Keratinocyte (primary cell): Measurements from ENCODE around the gene NEDD8. TPM values are rescaled to one million over a fixed set of nuclear protein-coding genes. Genes with fewer than 3 reads are reported as not detected.

Source experiments
- DNase-seq: peaks from one replicate; pipeline ENCODE4 v3.0.0-alpha.2; 2011; ENCODE audit warnings: low read depth, missing footprints, low spot score
- FAIRE-seq: peaks from 2 replicates; lab custom pipeline; 2011; peaks lifted over from hg19 to GRCh38; lab: Jason Lieb, UNC
- H2AFZ ChIP-seq: 2 replicates; pipeline ENCODE4 v1.6.0; 2012; ENCODE audit warnings: low read length, control low read depth, inconsistent platforms; ENCODE audit not compliant: control insufficient read depth
- H3K27ac ChIP-seq: 2 replicates; pipeline ENCODE4 v1.5.1; 2011; ENCODE audit warnings: low read length; ENCODE audit not compliant: control insufficient read depth, insufficient read depth
- H3K27me3 ChIP-seq: 3 replicates; pipeline ENCODE4 v1.6.0; 2011; ENCODE audit warnings: low read length; ENCODE audit not compliant: control insufficient read depth, insufficient read depth; ENCODE audit errors: extremely low read depth
- H3K36me3 ChIP-seq, 2 experiments: 2 replicates in 1 of 2; 3 replicates in 1 of 2; pipeline ENCODE4 v1.5.1; 2011; ENCODE audit warnings: low read length in 2 of 2, mild to moderate bottlenecking in 1 of 2; ENCODE audit not compliant: control insufficient read depth in 2 of 2, insufficient read depth in 2 of 2; ENCODE audit errors: extremely low read depth in 1 of 2
- H3K4me1 ChIP-seq: 3 replicates; pipeline ENCODE4 v1.5.1; 2011; ENCODE audit warnings: low read length; ENCODE audit not compliant: control insufficient read depth, insufficient read depth; ENCODE audit errors: extremely low read depth
- H3K4me2 ChIP-seq: 3 replicates; pipeline ENCODE4 v1.6.0; 2011; ENCODE audit warnings: low read depth, low read length; ENCODE audit not compliant: control insufficient read depth, insufficient read depth; ENCODE audit errors: extremely low read depth
- H3K4me3 ChIP-seq, 3 experiments: fragments of 200-600 bp in 1 of 3; sonication (generic) in 1 of 3; 2 replicates in 2 of 3; 3 replicates in 1 of 3; pipeline ENCODE4 v1.5.1; 2011 to 2016; ENCODE audit warnings: low read length in 3 of 3, mild to moderate bottlenecking in 3 of 3, control low read depth in 2 of 3, inconsistent platforms in 1 of 3, low read depth in 1 of 3, mixed read lengths in 1 of 3, mixed run types in 1 of 3, moderate library complexity in 1 of 3; ENCODE audit not compliant: control insufficient read depth in 2 of 3, insufficient read depth in 2 of 3; ENCODE audit errors: extremely low read depth in 1 of 3
- H3K79me2 ChIP-seq: 2 replicates; pipeline ENCODE4 v1.6.0; 2012; ENCODE audit warnings: low read length; ENCODE audit not compliant: control insufficient read depth, insufficient read depth
- H3K9ac ChIP-seq: 3 replicates; pipeline ENCODE4 v1.6.0; 2011; ENCODE audit warnings: low read length; ENCODE audit not compliant: control insufficient read depth, insufficient read depth; ENCODE audit errors: extremely low read depth
- H3K9me1 ChIP-seq: 3 replicates; pipeline ENCODE4 v1.6.0; 2011; ENCODE audit warnings: low read length; ENCODE audit not compliant: control insufficient read depth, insufficient read depth; ENCODE audit errors: extremely low read depth
- H3K9me3 ChIP-seq: 2 replicates; pipeline ENCODE4 v1.5.1; 2012; ENCODE audit warnings: low read depth, low read length; ENCODE audit not compliant: control insufficient read depth
- H4K20me1 ChIP-seq: 3 replicates; pipeline ENCODE4 v1.6.0; 2011; ENCODE audit warnings: low read length; ENCODE audit not compliant: control insufficient read depth, insufficient read depth; ENCODE audit errors: extremely low read depth
- CTCF ChIP-seq, 3 experiments: IDR thresholded peaks in 1 of 3; conservative IDR thresholded peaks in 1 of 3; optimal IDR thresholded peaks in 1 of 3; 2 replicates in 2 of 3; 3 replicates in 1 of 3; pipeline versions ENCODE3 to v1.5.1; 2011; ENCODE audit warnings: low read length in 3 of 3, mild to moderate bottlenecking in 3 of 3, moderate library complexity in 2 of 3, control low read depth in 1 of 3, inconsistent platforms in 1 of 3; ENCODE audit not compliant: insufficient read depth in 2 of 3; ENCODE audit errors: extremely low read depth in 1 of 3
- EZH2 ChIP-seq: IDR thresholded peaks from one replicate; pipeline ENCODE4 v1.6.1; 2012; ENCODE audit warnings: inconsistent platforms, mild to moderate bottlenecking, low read length, moderate library complexity
- dilution Hi-C: fragments of 300-500 bp; cut with MboI; formaldehyde crosslinking; loops from one replicate; pipeline ENCODE4 v1.7.0; 2020; ENCODE audit warnings: low sequenced_read_pairs; ENCODE audit not compliant: extremely low pct_ligation_motif_present
- polyA plus RNA-seq, 5 experiments: library from polyadenylated mRNA; depleted of rRNA in 3 of 5; stranded (reverse) in 3 of 5; stranded (forward) in 1 of 5; unstranded in 1 of 5; fragments of >200 nt; gene quantifications; 1 replicate in 1 of 5; 2 replicates in 3 of 5; 3 replicates in 1 of 5; pipeline versions ENCODE4 v1.2.1 to v1.2.3, GENCODE V29; 2011 to 2012; ENCODE audit warnings: missing spikeins in 2 of 5, low read depth in 1 of 5, low replicate concordance in 1 of 5

NEDD8 gene
- polyA plus RNA-seq, 1 donor (not counting 4 experiments of a cell fraction or from before 2014, with no cell fraction given), result 509 TPM

DNA sequence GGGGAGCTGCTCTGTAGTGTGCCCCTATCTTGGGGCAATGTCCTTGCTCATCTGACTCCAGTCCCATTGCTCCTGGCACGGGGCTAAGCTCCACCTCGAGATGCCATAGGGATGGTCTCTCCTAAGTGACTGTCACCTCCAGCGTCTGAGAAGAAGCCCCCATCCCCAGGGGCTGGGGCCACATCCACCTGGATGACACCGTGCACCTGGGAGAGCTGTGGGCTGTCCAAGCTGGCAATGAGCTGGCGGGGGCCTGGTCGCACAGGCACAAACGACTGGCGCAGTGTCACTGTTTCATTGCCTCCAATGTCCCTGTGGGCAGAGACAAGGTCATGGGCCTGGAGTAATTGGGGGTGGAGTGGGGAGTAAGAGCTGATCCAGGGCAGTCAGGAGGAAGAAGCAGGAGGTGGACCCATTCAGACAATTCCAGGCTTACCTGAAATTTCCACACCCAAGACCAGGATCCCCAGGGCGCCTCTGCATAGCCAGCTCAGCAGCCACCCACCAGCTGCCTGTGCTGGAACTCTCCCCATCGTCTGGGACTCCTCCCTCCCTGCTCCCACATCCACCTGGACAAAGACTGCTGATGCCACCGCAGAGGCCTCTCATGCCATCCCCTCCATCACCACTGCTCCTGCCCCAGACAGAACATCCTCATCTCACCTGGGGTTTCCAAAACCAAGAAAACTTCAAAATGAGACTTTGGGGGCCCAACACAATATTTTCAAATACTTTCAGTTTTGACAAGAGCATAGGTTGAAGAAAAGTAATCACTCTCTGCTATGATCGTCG is 17.3 kb upstream of the NEDD8 start:
- dilution Hi-C loops, result no loop called here
- DNase-seq (no peak), FAIRE-seq (no peak)
- no peaks in the 10 kb centered on the region for H3K9me1 ChIP-seq
- no peaks in the 10 kb centered on the region for H4K20me1 ChIP-seq
- peaks cover 4 to 21% of the 10 kb centered on the region in 2 experiments for H3K36me3 ChIP-seq
- H3K4me3 ChIP-seq, result no peak overlapping the region
- no peak overlapping the region for H3K9ac ChIP-seq
- TF ChIP-seq EZH2, result no peak
- TF ChIP-seq CTCF (optimal IDR thresholded peaks at IDR 0.05 in 1 of 3, IDR thresholded peaks at IDR 0.05 in 1 of 3, conservative IDR thresholded peaks at IDR 0.05 in 1 of 3; ENCODE audit: extremely low read depth in 1 of 3, insufficient read depth in 2 of 3, low read length in 3 of 3), result no peak
- H3K4me1 ChIP-seq, result no peaks in the 10 kb centered on the region
- no peak overlapping the region for H2AFZ ChIP-seq
- H3K79me2 ChIP-seq, result no peaks in the 10 kb centered on the region
- H3K27me3 ChIP-seq, result no peaks in the 10 kb centered on the region
- H3K9me3 ChIP-seq, result no peaks in the 10 kb centered on the region
- no peak overlapping the region for H3K4me2 ChIP-seq
- H3K27ac ChIP-seq, result no peak overlapping the region

- FAIRE-seq (no peak), DNase-seq (no peak)
- dilution Hi-C loops, result no loop called here
- H2AFZ ChIP-seq, result no peak overlapping the region
- no peaks in the 10 kb centered on the region for H3K9me1 ChIP-seq
- no peaks in the 10 kb centered on the region for H3K9me3 ChIP-seq
- no peak for TF ChIP-seq CTCF (optimal IDR thresholded peaks at IDR 0.05 in 1 of 3, IDR thresholded peaks at IDR 0.05 in 1 of 3, conservative IDR thresholded peaks at IDR 0.05 in 1 of 3; ENCODE audit: extremely low read depth in 1 of 3, insufficient read depth in 2 of 3, low read length in 3 of 3)
- TF ChIP-seq EZH2, result no peak
- no peak overlapping the region for H3K4me3 ChIP-seq
- H3K9ac ChIP-seq, result no peak overlapping the region
- peaks cover 4 to 12% of the 10 kb centered on the region in 2 experiments for H3K36me3 ChIP-seq
- H3K4me1 ChIP-seq, result peaks cover 7% of the 10 kb centered on the region
- no peak overlapping the region for H3K4me2 ChIP-seq
- no peak overlapping the region for H3K27ac ChIP-seq
- H3K79me2 ChIP-seq, result no peaks in the 10 kb centered on the region
- no peaks in the 10 kb centered on the region for H3K27me3 ChIP-seq
- no peaks in the 10 kb centered on the region for H4K20me1 ChIP-seq
Observed at GRCh38 chr14:24247422-24247821, 15.3 kb upstream of the NEDD8 start.
